HepG2 (cell line): ENCODE data around the gene PANK2. TPM values are rescaled to one million over a fixed set of nuclear protein-coding genes. Genes with fewer than 3 reads are reported as not detected.

Source experiments
- ATAC-seq: fragments of 200-7000 bp; cut with Tn5 transposase; 3 replicates; pipeline ENCODE4 v1.9.1; 2020; ENCODE audit warnings: mild to moderate bottlenecking, moderate library complexity
- BruUV-seq: library from RNA; stranded (reverse); fragments of 400-500 nt; replicated peaks from 2 replicates; lab custom pipeline; 2021; lab: Mats Ljungman, UMichigan
- CTCF ChIA-PET: fragments of 300-600 bp; formaldehyde crosslinking; extraction: SDS; loops from one replicate; lab custom pipeline; 2021; ENCODE audit warnings: low total read pairs, inconsistent platforms, low intra/inter-chr PET ratio; lab: Yijun Ruan, JAX
- POLR2A ChIA-PET: fragments of 350-600 bp; sonication (Branson Sonifier 250); formaldehyde crosslinking; loops from one replicate; lab custom pipeline; 2020; ENCODE audit warnings: antibody characterized with exemption, inconsistent platforms; lab: Yijun Ruan, JAX
- DNase-seq: peaks from one replicate; pipeline ENCODE4 v3.0.0-alpha.2; 2015; ENCODE audit warnings: low spot score
- FAIRE-seq: peaks from 3 replicates; lab custom pipeline; 2011; peaks lifted over from hg19 to GRCh38; lab: Jason Lieb, UNC
- H2AFZ ChIP-seq: one replicate; pipeline ENCODE4 v1.6.1; 2011; ENCODE audit warnings: low read length, inconsistent platforms
- H3K27ac ChIP-seq: fragments of 300-600 bp; 3 replicates; pipeline ENCODE4 v1.8.0; 2011; ENCODE audit warnings: mixed run types, mild to moderate bottlenecking, mixed read lengths, low read length, inconsistent platforms; ENCODE audit not compliant: insufficient read depth; ENCODE audit errors: extremely low read length
- H3K27me3 ChIP-seq, 2 experiments: fragments of 200-600 bp in 1 of 2; 2 replicates in 1 of 2; 3 replicates in 1 of 2; pipeline versions ENCODE4 v1.6.0 to v1.8.0; 2011; ENCODE audit warnings: low read length in 2 of 2, mild to moderate bottlenecking in 2 of 2, moderate library complexity in 2 of 2, inconsistent platforms in 1 of 2; ENCODE audit not compliant: insufficient read depth in 2 of 2, control insufficient read depth in 1 of 2
- H3K36me3 ChIP-seq, 2 experiments: fragments of 200-600 bp in 1 of 2; replicated peaks in 1 of 2; 2 replicates in 1 of 2; 3 replicates in 1 of 2; pipeline versions ENCODE4 v1.5.1 to v1.8.0; 2011; ENCODE audit warnings: low read length in 2 of 2, inconsistent platforms in 1 of 2; ENCODE audit not compliant: insufficient read depth in 2 of 2, control insufficient read depth in 1 of 2
- H3K4me1 ChIP-seq: 2 replicates; pipeline ENCODE4 v1.5.1; 2012; ENCODE audit warnings: low read length, inconsistent platforms; ENCODE audit not compliant: insufficient read depth
- H3K4me2 ChIP-seq: 2 replicates; pipeline ENCODE4 v1.6.0; 2011; ENCODE audit warnings: low read depth, low read length, inconsistent platforms
- H3K4me3 ChIP-seq, 3 experiments: fragments of 200-600 bp in 1 of 3; sonication (generic), shearing (Covaris generic) in 1 of 3; replicated peaks in 1 of 3; 2 replicates each; pipeline ENCODE4 v1.5.1; 2011 to 2016; ENCODE audit warnings: low read length in 3 of 3, inconsistent platforms in 2 of 3, low read depth in 2 of 3, mild to moderate bottlenecking in 2 of 3, control low read depth in 1 of 3, mixed read lengths in 1 of 3; ENCODE audit not compliant: insufficient read depth in 1 of 3
- H3K79me2 ChIP-seq: one replicate; pipeline ENCODE4 v1.6.1; 2011; ENCODE audit warnings: low read length, inconsistent platforms; ENCODE audit not compliant: insufficient read depth
- H3K9ac ChIP-seq: 2 replicates; pipeline ENCODE4 v1.6.0; 2011; ENCODE audit warnings: mild to moderate bottlenecking, low read depth, low read length, inconsistent platforms; ENCODE audit not compliant: insufficient read depth
- H3K9me3 ChIP-seq: 2 replicates; pipeline ENCODE4 v1.5.1; 2012; ENCODE audit warnings: mild to moderate bottlenecking, low read length
- H4K20me1 ChIP-seq: 2 replicates; pipeline ENCODE4 v1.6.0; 2011; ENCODE audit warnings: inconsistent platforms, mild to moderate bottlenecking, low read length, moderate library complexity; ENCODE audit not compliant: insufficient read depth
- ARHGAP35 ChIP-seq: sonication (generic); formaldehyde crosslinking; IDR thresholded peaks from 2 replicates; pipeline ENCODE4 v1.9.0; 2022; ENCODE audit warnings: mild to moderate bottlenecking, inconsistent platforms, moderate library complexity, missing genetic modification reagents, borderline replicate concordance
- ATM ChIP-seq: fragments of 450-650 bp; IDR thresholded peaks from 2 replicates; pipeline ENCODE4 v1.7.1; 2017; ENCODE audit warnings: mild to moderate bottlenecking, borderline replicate concordance
- FLYWCH1 ChIP-seq: sonication (generic); formaldehyde crosslinking; IDR thresholded peaks from 2 replicates; pipeline ENCODE4 v1.8.1; 2023; ENCODE audit warnings: mild to moderate bottlenecking, missing genetic modification reagents
- HDAC1 ChIP-seq: sonication (generic); formaldehyde crosslinking; IDR thresholded peaks from 2 replicates; pipeline ENCODE4 v1.5.1; 2020; ENCODE audit warnings: mild to moderate bottlenecking, missing genetic modification reagents
- JUN ChIP-seq: sonication (generic); formaldehyde crosslinking; IDR thresholded peaks from 2 replicates; pipeline ENCODE4 v1.4.0; 2020; ENCODE audit warnings: mild to moderate bottlenecking, missing genetic modification reagents
- KDM3A ChIP-seq: IDR thresholded peaks from 2 replicates; pipeline ENCODE4 v1.6.1; 2018; ENCODE audit warnings: low read depth, missing compliant biosample characterization
- MED13 ChIP-seq: sonication (generic); formaldehyde crosslinking; IDR thresholded peaks from 2 replicates; pipeline ENCODE4 v1.5.0; 2020; ENCODE audit warnings: missing genetic modification reagents
- MIER3 ChIP-seq: IDR thresholded peaks from 2 replicates; pipeline ENCODE4 v1.6.1; 2016; ENCODE audit warnings: missing compliant biosample characterization, borderline replicate concordance
- NFRKB ChIP-seq: fragments of 450-650 bp; IDR thresholded peaks from 2 replicates; pipeline ENCODE4 v1.6.1; 2017
- NR1H2 ChIP-seq: sonication (generic); formaldehyde crosslinking; IDR thresholded peaks from 2 replicates; pipeline ENCODE4 v1.8.1; 2022; ENCODE audit warnings: low read depth, missing genetic modification reagents, borderline replicate concordance
- ZBTB7A ChIP-seq: sonication (generic); formaldehyde crosslinking; IDR thresholded peaks from 2 replicates; pipeline ENCODE4 v1.8.0; 2022; ENCODE audit warnings: mild to moderate bottlenecking, missing genetic modification reagents
- ZNF224 ChIP-seq: sonication (generic); formaldehyde crosslinking; IDR thresholded peaks from 2 replicates; pipeline ENCODE4 v1.5.0; 2020; ENCODE audit warnings: mild to moderate bottlenecking, missing genetic modification reagents
- ZNF530 ChIP-seq: sonication (generic); formaldehyde crosslinking; IDR thresholded peaks from 2 replicates; pipeline ENCODE4 v1.5.0; 2020; ENCODE audit warnings: low read depth, mild to moderate bottlenecking, missing genetic modification reagents
- ZNF547 ChIP-seq: sonication (generic); formaldehyde crosslinking; IDR thresholded peaks from 2 replicates; pipeline ENCODE4 v1.5.1; 2020; ENCODE audit warnings: mild to moderate bottlenecking, missing genetic modification reagents
- ZNF737 ChIP-seq: sonication (generic); formaldehyde crosslinking; IDR thresholded peaks from 2 replicates; pipeline ENCODE4 v1.5.0; 2020; ENCODE audit warnings: missing genetic modification reagents, mild to moderate bottlenecking, borderline replicate concordance
- ZNF746 ChIP-seq: sonication (generic); formaldehyde crosslinking; IDR thresholded peaks from 2 replicates; pipeline ENCODE4 v1.8.0; 2022; ENCODE audit warnings: mild to moderate bottlenecking, missing genetic modification reagents
- WGBS: methylation state at CpG from one replicate; pipeline ENCODE4 v1.1.6; 2017; ENCODE audit warnings: low lambda C conversion rate; 5-methylcytosine and 5-hydroxymethylcytosine counted together
- in situ Hi-C: cut with HindIII; loops from 2 replicates; pipeline ENCODE4 v1.10.0; 2017; ENCODE audit warnings: low pct_unique_long_range_greater_than_20kb; ENCODE audit not compliant: extremely low pct_ligation_motif_present
- intact Hi-C: fragments of 100-400 bp; cut with micrococcal nuclease; formaldehyde crosslinking; loops from one replicate; pipeline ENCODE4 v1.10.0; 2022; ENCODE audit not compliant: unreplicated experiment
- polyA plus RNA-seq, 8 experiments: library from polyadenylated mRNA; depleted of rRNA in 3 of 8; stranded (reverse) in 7 of 8; unstranded in 1 of 8; fragments of >200 nt; fragmentation: Illumina TruSeq in 4 of 8; extraction: Trizol in 4 of 8; gene quantifications; 2 replicates each; pipeline versions ENCODE4 v1.2.1 to v1.2.3, GENCODE V29; 2011 to 2016; ENCODE audit warnings: low read depth in 4 of 8, missing spikeins in 1 of 8, mixed read lengths in 1 of 8; ENCODE audit not compliant: insufficient read depth in 1 of 8
- total RNA-seq, 5 experiments: library from RNA; depleted of rRNA; stranded (reverse); fragments of >200 nt; fragmentation: Illumina TruSeq; extraction: Trizol; gene quantifications; 2 replicates each; pipeline ENCODE4 v1.2.3, GENCODE V29; 2016; ENCODE audit warnings: low read depth in 1 of 5
- TF ChIP-seq, protein P1 (sequence below), 2 experiments: fragments of 450-650 bp in 1 of 2; sonication (generic) in 1 of 2; formaldehyde crosslinking in 1 of 2; IDR thresholded peaks; 2 replicates each; pipeline versions ENCODE4 v1.6.1 to v1.8.0; 2016 to 2022; ENCODE audit warnings: antibody characterized with exemption in 1 of 2, mild to moderate bottlenecking in 1 of 2, missing genetic modification reagents in 1 of 2

PANK2 gene
- total and polyA plus RNA-seq, 2 of the 13 experiments (the other 11 are each of a cell fraction or from before 2014, with no cell fraction given) = 39.2 to 123 TPM

DNA sequence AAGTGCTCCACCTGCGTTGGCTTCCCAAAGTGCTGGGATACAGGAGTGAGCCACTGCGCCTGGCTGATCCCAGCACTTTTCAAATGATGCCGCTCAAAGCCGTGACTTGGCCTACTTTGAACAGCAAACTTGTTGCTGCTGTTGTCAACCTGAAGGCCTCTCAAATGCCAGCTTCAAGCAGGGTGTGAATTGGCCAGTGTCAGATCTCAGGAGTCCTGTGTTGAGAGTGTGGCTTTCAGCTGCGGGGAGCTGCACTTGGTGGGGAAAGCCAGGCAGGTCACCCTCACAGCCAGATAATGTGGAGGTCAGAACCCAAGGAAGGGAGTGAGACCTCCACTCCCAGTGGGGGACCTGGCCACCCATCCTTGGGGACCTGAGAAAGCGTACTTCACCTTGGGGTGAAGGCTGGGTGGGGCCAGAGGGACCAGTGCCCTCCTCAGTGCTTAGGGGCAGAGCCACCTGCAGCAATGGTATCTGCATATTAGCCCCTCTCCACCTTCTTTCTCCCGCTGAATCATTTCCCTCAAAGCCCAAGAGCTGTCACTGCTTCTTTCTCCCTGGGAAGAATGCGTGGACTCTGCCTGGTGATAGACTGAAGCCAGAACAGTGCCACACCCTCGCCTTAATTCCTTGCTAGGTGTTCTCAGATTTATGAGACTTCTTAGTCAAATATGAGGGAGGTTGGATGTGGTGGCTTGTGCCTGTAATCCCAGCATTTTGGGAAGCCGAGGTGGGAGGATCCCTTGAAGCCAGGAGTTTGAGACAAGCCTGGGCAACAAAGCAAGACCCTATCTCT lies 19.1 kb upstream of the PANK2 start:
- CTCF ChIA-PET = no interaction called here
- Histone ChIP-seq H3K4me3 (no peak overlapping the region), H3K36me3 (peaks cover 21 to 35% of the 10 kb centered on the region in 2 experiments), H3K79me2 (no peaks in the 10 kb centered on the region), H3K9ac (no peak overlapping the region), H3K4me1 (peaks cover 12% of the 10 kb centered on the region), H3K27me3 (no peaks in the 10 kb centered on the region), H3K4me2 (no peak overlapping the region), H4K20me1 (no peaks in the 10 kb centered on the region), H2AFZ (no peak overlapping the region), H3K9me3 (no peaks in the 10 kb centered on the region), H3K27ac (no peak overlapping the region)
- intact Hi-C loops = no loop called here
- WGBS = 97% methylated on average over 10 of the region's 10 CpGs
- FAIRE-seq (no peak), DNase-seq (no peak), ATAC-seq (no peak)
- POLR2A ChIA-PET = interaction anchor here (1.0 kb wide), 1 partner anchor 9 kb away, joined by 3 read pairs; no protein-coding TSS in a partner anchor
- no TSS peak for BruUV-seq
- in situ Hi-C loops = no loop called here
- TF ChIP-seq ZNF224 (CRISPR knock-in tag) (0 out of 2 replicates have a peak, but pooled peaks have one; percentile 20), HDAC1 (CRISPR knock-in tag) (no peak), ZNF547 (CRISPR knock-in tag) (peak; percentile 49; the same call in 1 of the 2 replicates), ZBTB7A (CRISPR knock-in tag) (no peak), NR1H2 (no peak), FLYWCH1 (no peak), ATM (no peak), NFRKB (no peak), JUN (no peak), ZNF746 (CRISPR knock-in tag) (no peak), MIER3 (CRISPR knock-in tag) (no peak), KDM3A (CRISPR knock-in tag) (no peak), ZNF530 (CRISPR knock-in tag) (no peak), ARHGAP35 (no peak), MED13 (CRISPR knock-in tag) (no peak), ZNF737 (CRISPR knock-in tag) (0 out of 2 replicates have a peak, but pooled peaks have one; percentile 32)
- TF ChIP-seq, protein P1, sequence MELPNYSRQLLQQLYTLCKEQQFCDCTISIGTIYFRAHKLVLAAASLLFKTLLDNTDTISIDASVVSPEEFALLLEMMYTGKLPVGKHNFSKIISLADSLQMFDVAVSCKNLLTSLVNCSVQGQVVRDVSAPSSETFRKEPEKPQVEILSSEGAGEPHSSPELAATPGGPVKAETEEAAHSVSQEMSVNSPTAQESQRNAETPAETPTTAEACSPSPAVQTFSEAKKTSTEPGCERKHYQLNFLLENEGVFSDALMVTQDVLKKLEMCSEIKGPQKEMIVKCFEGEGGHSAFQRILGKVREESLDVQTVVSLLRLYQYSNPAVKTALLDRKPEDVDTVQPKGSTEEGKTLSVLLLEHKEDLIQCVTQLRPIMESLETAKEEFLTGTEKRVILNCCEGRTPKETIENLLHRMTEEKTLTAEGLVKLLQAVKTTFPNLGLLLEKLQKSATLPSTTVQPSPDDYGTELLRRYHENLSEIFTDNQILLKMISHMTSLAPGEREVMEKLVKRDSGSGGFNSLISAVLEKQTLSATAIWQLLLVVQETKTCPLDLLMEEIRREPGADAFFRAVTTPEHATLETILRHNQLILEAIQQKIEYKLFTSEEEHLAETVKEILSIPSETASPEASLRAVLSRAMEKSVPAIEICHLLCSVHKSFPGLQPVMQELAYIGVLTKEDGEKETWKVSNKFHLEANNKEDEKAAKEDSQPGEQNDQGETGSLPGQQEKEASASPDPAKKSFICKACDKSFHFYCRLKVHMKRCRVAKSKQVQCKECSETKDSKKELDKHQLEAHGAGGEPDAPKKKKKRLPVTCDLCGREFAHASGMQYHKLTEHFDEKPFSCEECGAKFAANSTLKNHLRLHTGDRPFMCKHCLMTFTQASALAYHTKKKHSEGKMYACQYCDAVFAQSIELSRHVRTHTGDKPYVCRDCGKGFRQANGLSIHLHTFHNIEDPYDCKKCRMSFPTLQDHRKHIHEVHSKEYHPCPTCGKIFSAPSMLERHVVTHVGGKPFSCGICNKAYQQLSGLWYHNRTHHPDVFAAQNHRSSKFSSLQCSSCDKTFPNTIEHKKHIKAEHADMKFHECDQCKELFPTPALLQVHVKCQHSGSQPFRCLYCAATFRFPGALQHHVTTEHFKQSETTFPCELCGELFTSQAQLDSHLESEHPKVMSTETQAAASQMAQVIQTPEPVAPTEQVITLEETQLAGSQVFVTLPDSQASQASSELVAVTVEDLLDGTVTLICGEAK (IDR thresholded peaks at IDR 0.05) = no peak
- TF ChIP-seq, protein P1 (CRISPR knock-in tag; IDR thresholded peaks at IDR 0.05) = no peak
